ENCODE results near the gene AKAP9.
"Not testable (repeated sequence)": the region's sequence is repeated elsewhere in the genome, so short reads cannot be mapped to it uniquely, and the experiment has no call there.

Gene AKAP9

DNA sequence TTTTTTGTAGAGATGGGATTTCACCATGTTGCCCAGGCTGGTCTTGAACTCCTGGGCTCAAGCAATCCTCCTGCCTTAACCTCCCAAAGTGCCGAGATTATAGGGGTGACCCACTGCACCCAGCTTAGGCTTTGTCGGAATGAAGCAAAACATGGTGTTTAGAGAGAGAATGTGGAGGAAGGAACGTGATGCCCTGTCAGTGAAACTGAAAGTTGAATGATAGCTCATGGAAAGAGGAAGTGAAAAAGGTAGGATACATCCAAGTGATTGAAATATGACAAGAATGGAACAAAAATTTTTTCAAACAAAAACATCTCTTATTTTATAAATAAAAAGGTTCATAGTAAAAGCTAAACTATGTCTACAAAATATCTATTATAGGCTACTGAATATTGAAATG, 5.9 kb downstream of the AKAP9 start:
- no peak for DNase-seq (ENCODE audit: low read depth in 2 of 2)

DNA sequence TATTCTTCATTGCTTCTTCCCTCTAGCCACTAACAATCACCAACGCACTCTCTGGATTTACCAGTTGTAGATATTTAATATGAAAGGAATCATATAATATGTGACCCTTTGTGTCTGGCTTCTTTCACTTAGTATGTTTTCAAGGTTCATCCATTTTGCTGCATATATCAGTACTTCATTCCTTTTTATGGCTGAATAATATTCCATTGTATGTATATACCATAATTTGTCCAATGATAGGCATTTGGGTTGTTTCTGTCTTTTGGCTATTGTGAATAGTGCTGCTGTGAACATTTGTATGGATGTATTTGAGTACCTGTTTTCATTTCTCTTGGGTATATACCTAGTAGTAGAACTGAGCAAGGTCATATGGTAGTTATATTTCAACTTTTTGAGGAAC, 7.3 kb downstream of the AKAP9 start:
- no peak for DNase-seq (ENCODE audit: low read depth in 2 of 2)

DNA sequence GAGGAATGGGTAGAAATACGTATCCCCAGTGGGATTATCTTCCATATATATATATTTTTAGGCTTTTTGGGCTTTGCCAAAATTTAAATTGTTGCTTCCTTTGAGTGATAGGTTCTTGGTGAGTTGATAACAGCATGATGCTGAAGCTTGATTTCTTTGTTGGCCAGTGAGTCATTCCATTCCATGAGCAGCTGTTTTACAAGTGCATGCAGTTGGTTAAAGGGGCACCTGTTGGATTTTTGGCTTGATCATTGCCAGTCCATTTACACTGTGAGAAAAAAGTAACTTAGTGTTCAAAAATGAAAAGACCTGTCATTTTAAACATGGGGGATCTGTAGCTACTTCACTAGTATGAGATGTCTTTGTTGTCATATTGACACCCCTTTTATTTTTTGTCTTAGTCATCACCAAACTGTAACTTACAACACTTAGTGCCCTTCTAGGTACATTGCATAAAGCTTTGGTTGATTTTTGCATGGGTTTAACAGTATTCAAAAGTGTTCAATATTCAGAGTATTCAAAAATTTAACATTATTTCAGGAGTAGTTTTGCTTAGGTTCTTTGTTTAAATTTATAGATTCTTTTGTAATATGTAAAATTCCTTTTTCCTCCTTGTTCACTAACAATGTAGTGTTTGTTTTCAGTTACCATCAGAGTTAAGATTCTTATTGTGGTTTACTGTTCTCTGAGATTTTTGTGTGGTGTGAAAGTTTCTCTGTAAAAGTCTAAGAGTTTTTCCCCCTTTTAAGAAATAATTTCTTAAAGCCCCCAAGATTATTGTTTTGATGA, 8.8 kb downstream of the AKAP9 start:
- DNase-seq (ENCODE audit: low read depth in 2 of 2): no peak

DNA sequence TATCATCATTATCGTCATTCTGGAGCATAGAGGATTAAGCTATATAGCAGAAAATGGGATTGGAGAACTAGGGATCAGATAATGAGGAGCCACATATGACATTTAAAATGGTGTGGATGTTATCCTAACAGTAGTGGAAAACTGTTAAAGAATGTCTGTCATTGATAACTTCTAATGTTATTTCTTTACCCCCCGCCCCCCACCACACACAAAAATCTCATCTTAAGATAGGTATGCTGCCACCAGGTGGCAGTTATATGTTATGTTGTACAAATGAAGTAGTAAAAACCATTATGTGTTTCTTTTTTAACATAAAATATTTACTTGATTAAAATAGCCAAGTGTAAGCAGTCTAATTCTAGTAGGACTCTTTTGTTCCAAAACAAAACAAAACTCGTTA, 13.0 kb downstream of the AKAP9 start:
- DNase-seq (ENCODE audit: low read depth in 2 of 2): no peak

DNA sequence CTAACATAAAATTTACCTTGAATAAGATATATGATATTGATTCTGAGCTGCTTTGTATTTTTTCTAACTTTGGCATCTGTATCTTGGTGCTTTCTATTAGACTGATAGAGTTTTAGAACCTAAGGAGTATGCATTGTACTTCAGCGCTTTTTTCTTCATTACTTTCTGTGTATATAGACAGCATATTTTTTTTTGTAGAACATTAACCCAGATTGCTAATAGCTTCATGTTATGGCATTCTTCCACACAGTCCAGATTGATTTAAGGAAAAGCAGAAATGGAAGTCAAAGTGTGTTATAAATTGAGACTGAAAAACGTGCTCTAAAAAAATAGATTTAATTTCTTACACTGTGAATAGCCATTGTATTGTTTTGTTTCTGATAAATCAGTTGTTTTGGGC, 15.8 kb downstream of the AKAP9 start:
- not testable (repeated sequence) for DNase-seq (ENCODE audit: low read depth in 2 of 2)

DNA sequence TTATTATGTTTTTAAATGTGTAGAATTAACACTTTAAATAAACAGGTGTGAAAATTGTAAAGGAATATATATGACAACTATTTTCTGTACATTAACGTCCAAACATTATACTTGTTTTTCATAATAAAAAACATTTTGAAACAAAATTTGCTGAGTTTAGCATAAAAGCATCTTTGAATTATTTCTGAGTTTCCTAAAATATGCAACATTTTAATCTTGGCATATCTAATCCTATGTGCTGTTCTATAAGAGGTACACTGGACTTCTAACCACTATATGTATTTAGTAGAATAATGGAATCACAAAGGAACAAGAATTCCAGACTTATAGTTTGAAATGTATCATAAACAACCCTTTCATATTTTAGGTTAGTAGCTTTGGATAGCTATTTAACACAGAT, 16.6 kb downstream of the AKAP9 start:
- no peak for DNase-seq (ENCODE audit: low read depth in 2 of 2)

DNA sequence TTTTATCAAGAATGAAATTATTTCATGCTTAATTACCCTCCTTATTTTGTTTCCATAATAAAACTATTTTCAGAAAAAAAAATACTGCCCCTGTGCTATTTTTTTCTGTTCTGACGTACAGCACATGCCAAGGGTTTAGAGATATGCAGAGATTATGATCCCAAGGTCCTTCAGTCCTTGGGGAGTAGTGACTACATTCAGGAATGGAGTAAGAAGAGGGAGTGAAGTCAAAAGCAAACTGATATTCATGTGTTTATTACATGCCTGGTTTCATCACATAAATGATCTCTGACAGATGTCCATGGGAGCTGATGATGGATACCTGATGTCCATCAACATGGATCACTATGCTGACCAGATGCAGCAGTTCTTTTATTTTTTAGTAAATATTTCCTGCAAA, 17.2 kb downstream of the AKAP9 start:
- DNase-seq (ENCODE audit: low read depth in 2 of 2): no peak

DNA sequence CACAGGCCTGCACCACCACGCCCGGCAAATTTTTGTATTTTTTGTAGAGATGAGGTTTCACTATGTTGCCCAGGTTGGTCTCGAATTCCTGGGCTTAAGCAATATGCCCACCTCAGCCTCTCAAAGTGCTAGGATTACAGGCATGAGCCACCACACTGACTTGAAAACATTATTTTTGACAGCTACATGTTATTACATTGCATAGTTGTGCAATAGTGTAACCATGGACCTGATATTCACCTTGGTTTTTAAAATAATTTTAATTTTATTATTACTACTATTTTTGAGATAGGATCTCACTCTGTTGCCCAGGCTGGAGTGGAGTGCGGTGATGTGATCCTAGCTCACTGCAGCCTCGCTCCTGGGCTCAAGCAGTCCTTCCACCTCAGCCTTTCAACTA, 18.4 kb downstream of the AKAP9 start:
- no peak for DNase-seq (ENCODE audit: low read depth in 2 of 2)

DNA sequence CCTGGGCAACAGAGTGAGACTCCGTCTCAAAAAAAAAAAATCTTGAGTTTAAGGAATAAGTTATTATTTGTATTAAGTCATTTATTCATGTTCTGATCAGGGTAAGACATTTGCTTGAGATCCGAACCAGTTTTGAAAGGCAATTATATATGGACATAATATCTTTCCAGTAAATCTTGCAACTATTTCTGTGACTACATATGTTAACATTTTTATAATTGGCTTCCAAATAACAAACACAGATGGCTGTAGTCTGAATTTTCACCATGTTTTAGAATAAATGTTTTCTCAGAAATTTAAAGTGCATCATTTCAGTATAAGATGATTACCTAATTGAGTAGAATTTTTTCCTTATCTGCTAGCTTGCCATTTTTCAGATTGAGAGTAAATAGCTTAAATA, 21.2 kb downstream of the AKAP9 start:
- DNase-seq (ENCODE audit: low read depth in 2 of 2): no peak

DNA sequence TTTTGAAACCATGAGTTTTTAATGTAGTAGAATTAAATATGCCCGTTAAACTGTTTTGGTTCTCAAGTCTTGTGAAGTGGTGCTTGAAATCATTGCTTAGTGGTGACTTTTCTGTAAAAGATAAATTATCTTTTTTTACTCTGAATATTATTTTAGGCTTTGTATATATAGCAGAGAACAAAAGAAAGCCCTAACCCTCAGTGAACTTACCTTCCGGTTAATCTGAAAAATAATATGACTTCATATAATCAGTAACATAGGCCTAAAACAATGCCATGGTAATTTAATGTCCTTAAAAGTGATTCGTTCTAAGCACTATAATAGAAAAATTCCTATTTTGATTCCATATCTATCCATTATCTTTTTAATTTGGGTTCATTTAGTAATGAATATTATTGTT, 21.8 kb downstream of the AKAP9 start:
- no peak for DNase-seq (ENCODE audit: low read depth in 2 of 2)

DNA sequence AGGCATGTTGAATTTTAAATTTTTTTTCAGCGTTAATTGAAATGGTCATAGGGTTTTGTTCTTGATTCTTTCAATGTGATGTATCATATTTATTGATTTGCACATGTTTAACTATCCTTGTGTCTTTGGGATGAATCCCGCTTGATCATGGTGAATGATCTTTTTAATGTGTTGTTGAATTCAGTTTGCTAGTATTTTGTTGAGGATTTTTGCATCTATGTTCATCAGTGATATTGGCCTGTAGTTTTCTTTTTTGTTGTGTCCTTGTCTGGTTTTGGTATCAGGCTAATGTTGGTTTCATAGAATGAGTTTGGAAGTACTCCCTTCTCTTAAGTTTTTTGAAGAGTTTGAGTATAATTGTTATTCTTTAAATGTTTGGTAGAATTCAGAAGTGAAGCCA, 26.9 kb downstream of the AKAP9 start:
- not testable (repeated sequence) for DNase-seq (ENCODE audit: low read depth in 2 of 2)

DNA sequence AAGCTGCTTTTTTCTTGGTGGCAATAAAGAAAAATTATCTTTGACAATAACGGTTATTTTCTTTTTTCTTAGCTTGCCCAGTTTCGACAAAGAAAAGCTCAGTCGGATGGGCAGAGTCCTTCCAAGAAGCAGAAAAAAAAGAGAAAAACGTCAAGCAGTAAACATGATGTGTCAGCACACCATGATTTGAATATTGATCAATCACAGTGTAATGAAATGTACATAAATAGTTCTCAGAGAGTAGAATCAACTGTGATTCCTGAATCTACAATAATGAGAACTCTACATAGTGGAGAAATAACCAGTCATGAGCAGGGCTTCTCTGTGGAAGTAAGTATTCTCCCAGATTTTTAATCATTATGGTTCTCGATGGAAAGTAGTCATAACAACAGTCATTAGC, 33.0 kb downstream of the AKAP9 start:
- DNase-seq (ENCODE audit: low read depth in 2 of 2): no peak

DNA sequence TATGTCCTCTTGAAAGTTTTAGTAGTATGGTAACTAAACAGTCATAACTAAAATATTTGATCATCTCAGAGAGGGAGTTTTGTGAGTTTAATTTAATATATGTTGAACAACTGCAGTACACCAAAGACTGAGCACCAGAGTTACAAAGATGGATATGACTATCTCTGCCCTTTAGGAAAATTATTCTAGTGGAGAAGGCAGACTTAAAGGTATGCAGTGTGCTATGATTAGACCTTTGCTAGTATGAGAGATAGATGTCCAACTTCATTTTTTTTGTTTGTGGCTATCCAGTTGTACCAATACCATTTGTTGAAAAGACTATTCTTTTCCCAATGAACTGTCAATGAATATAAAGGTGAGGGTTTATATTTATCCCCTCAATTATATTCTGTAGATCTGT, 33.4 kb downstream of the AKAP9 start:
- no peak for DNase-seq (ENCODE audit: low read depth in 2 of 2)

DNA sequence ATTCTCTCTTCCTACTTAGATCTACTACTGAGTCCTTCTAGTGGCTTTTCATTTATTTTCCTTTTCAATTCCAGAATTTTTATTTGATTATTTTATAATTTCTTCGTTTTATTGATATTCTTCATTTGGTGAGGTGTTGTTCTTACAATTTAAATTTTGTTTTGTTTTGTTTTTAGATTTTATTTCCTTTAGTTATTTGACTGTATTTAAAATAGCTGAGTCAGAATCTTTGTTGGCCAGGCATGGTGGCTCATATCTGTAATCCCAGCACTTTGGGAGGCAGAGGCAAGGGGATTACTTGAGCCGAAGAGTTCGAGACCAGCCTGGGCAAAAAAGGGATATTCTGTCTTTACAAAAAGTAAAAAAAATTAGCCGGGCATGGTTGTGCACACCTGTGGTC, 36.1 kb downstream of the AKAP9 start:
- no peak for DNase-seq (ENCODE audit: low read depth in 2 of 2)

DNA sequence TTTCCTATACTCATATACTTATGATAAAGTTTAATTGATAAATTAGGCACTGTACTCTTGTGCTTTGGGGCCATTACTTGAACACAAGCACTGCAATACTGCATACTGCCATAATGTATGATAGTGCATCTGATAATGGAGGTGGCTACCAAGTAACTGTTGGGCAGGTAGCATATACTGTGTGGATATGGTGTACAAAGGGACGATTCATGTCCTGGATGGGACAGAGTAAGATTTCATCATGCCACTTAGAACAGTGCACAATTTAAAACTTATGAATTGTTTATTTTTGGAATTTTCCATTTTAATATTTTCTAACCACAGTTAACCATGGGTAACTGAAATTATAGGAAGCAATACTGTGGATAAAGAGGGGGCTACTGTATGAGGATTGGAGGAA, 38.9 kb downstream of the AKAP9 start:
- DNase-seq (ENCODE audit: low read depth in 2 of 2): no peak

DNA sequence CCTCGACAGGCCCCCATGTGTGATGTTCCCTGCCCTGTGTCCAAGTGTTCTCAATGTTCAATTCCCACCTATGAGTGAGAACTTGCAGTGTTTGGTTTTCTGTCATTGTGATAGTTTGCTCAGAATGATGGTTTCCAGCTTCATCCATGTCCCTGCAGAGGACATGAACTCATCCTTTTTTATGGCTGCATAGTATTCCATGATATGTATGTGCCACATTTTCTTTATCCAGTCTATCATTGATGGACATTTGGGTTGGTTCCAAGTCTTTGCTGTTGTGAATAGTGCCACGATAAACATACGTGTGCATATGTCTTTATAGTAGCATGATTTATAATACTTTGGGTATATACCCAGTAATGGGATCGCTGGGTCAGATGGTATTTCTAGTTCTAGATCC, 41.7 kb downstream of the AKAP9 start:
- DNase-seq (ENCODE audit: low read depth in 2 of 2): not testable (repeated sequence)

DNA sequence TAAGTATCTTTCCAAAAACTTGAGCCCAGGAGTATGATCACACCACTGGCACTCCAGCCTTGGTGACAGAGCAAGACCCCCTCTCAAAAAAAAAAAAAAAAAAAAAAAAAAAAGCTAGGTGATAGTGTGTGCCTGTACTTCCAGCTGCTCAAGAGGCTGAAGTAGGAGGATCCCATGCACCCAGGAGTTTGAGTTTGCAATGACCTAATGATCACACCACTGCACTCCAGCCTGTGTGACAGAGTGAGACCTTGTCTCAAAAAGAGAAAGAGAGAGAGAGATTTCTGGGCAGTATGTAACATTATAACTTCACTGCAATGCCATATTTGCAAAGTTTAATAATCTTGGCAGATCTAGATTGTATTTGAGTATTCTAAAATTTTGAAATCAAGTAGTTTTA, 47.6 kb downstream of the AKAP9 start:
- no peak for DNase-seq (ENCODE audit: low read depth in 2 of 2)

DNA sequence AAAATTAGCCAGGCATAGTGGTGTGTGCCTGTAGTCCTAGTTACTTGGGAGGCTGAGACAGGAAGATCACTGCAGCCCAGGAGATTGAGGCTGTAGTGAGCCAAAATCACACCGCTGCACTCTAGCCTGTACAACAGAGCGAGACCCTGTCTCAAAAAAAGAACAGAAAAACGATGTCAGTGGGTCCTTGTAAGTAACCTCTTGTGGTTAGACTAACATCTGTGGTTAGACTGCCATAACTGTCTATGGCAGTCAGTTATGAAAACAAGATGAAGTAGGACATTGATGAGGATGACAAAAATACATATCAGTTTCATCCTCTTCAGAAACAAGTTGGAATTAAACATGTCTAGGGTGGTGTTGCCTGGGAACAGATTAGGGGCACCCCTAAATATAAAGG, 53.3 kb downstream of the AKAP9 start:
- no peak for DNase-seq (ENCODE audit: low read depth in 2 of 2)

DNA sequence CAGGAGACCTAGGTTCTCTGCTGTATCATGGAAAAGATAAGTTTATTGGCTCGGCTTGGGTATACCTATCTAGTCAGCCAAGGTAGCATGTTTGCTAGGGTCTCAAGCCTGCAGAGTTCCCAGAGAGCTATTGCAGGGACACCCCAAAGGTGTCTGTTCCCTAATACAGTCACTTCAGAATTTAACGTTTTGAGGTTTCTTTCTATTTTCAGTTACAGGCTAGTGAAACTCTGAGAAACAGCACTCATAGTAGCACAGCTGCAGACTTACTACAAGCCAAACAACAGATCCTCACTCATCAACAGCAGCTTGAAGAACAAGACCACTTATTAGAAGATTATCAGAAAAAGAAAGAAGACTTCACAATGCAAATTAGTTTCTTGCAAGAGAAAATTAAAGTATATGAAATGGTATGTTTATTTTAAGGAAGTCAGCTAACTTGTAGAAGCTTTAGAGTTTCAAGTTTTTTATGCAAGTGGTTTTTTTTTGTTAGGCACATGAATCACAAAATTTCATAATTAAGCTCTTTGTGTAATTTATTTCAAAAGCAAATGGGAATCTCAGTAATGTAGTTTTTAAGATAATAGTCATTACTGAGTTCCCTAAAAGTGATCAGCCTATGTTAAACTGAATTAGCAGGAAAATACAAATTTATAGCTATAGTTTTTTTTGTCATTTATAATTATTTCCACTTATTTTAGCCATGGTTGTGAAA, 54.9 kb downstream of the AKAP9 start:
- no peak for DNase-seq (ENCODE audit: low read depth in 2 of 2)

DNA sequence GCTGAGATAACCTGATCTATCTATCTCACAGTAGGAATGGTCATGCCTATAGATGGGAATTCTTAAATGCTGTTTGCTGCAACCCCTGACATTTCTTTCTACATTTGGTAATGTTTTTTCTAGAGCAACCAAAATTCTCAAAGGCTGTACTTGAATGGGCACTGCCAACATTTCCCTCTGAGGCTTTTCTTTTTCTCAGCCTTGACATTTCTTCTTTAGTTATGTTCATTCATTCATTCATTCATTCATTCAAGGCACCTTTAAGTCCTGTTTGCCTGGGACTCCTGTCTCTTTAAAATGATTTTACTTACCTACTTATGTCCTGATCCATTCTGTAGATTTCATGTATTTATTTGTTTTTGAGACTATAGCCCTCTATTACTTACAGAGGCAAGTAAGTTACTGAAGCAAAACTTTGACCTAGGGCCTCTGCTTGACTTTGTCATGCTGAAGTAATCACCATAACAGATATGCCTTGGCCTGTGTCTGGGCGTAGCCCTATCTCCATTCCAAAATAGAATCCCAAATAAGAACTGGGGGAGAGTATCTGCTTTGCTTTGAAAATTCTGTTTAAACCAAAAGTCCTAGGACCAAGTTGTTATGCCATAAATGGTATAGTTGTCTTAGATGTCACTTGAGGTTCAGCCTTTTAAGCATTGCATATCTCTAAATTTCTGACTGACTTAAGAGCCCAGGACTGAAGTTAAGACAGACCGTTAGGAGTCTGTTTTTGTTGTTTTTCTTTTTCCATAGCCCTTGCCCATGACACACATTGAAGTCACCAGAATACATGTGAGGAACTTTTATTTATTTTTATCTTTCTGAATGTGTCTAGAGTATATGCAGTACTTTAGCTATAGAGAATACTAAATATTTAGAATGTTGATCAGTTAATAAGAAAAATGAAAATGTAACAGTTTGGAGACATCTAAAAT, 59.2 kb downstream of the AKAP9 start:
- DNase-seq (ENCODE audit: low read depth in 2 of 2): no peak

DNA sequence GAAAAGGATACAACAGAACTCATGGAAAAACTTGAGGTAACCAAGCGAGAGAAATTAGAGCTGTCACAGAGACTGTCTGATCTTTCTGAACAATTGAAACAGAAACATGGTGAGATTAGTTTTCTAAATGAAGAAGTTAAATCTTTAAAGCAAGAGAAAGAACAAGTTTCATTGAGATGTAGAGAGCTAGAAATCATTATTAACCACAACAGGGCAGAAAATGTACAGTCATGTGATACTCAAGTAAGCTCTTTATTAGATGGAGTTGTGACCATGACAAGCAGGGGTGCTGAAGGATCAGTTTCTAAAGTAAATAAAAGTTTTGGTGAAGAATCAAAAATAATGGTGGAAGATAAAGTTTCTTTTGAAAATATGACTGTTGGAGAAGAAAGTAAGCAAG, 62.1 kb downstream of the AKAP9 start:
- DNase-seq (ENCODE audit: low read depth in 2 of 2): no peak

DNA sequence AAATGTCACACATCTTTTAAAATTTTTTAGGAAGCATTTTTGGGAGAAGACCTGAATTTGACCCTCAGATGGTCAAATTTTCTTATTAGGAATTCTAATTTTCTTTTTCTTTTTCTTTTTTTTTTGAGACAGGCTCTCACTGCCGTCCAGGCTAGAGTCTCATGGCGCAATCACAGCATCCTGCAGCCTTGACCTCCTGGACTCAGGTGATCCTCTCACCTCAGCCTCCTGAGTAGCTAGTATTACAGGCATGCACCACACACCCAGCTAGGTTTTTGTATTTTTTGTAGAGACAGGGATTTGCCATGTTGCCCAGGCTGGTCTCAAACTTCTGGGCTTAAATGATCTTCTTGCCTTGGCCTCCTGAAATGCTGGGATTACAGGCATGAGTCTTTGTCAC, 65.4 kb downstream of the AKAP9 start:
- DNase-seq (ENCODE audit: low read depth in 2 of 2): no peak

DNA sequence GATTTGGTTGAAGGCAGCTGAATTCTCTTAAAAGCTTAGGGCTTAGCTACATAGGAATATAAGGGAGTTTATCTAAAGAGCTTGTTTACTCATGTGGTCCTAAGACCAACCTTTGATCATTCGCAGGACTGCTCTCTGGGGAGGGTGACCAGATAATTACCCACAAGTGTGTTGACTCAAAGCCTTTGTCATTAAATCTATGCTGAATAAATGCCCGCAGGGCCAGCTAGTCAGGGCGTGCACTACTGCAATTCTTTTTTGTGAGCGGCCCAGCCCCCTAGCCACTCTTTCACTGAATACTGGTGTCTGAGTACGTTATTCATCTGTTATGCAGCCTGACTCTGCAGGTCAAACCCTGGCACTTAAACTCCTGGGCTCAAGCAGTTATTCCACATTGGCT, 69.6 kb downstream of the AKAP9 start:
- DNase-seq (ENCODE audit: low read depth in 2 of 2): no peak

Data from activated CD4-positive, alpha-beta T cell treated with anti-CD3 and anti-CD28 coated beads for 24 hours (primary cell).